H9 (cell line): ENCODE results near the gene BMP5. TPM values are rescaled to one million over a fixed set of nuclear protein-coding genes. Genes with fewer than 3 reads are reported as not detected.

Experiments used
- DNase-seq: peaks from one replicate; pipeline ENCODE4 v3.0.0-alpha.2; 2017
- H2AFZ ChIP-seq: one replicate; pipeline ENCODE4 v1.6.1; 2013; ENCODE audit warnings: mild to moderate bottlenecking, low read length, control low read depth, moderate library complexity
- H2AK5ac ChIP-seq: 2 replicates; pipeline ENCODE4 v1.6.1; 2013; ENCODE audit warnings: low read length, control low read depth, mixed read lengths; ENCODE audit not compliant: insufficient read length
- H2BK120ac ChIP-seq: one replicate; pipeline ENCODE4 v1.6.1; 2013; ENCODE audit warnings: low read depth, mild to moderate bottlenecking, low read length, control low read depth, inconsistent platforms; ENCODE audit not compliant: poor library complexity, severe bottlenecking
- H2BK12ac ChIP-seq: 2 replicates; pipeline ENCODE4 v1.6.1; 2013; ENCODE audit warnings: low read length, control low read depth, mixed read lengths, low read depth; ENCODE audit not compliant: insufficient read length
- H2BK15ac ChIP-seq: 2 replicates; pipeline ENCODE4 v1.6.1; 2013; ENCODE audit warnings: low read depth, low read length, control low read depth
- H2BK20ac ChIP-seq: one replicate; pipeline ENCODE4 v1.6.1; 2013; ENCODE audit warnings: low read depth, mild to moderate bottlenecking, low read length, control low read depth, inconsistent platforms; ENCODE audit not compliant: poor library complexity, severe bottlenecking
- H2BK5ac ChIP-seq: 2 replicates; pipeline ENCODE4 v1.6.1; 2013; ENCODE audit warnings: low read length, control low read depth, mixed read lengths; ENCODE audit not compliant: insufficient read length
- H3K14ac ChIP-seq: 2 replicates; pipeline ENCODE4 v1.6.1; 2013; ENCODE audit warnings: low read length, control low read depth; ENCODE audit not compliant: insufficient read depth
- H3K18ac ChIP-seq: 2 replicates; pipeline ENCODE4 v1.6.1; 2013; ENCODE audit warnings: low read depth, mild to moderate bottlenecking, mixed read lengths, low read length, control low read depth; ENCODE audit not compliant: insufficient read length
- H3K23ac ChIP-seq: 2 replicates; pipeline ENCODE4 v1.6.1; 2013; ENCODE audit warnings: low read length, control low read depth, mixed read lengths, low read depth; ENCODE audit not compliant: insufficient read length
- H3K23me2 ChIP-seq: 2 replicates; pipeline ENCODE4 v1.6.1; 2013; ENCODE audit warnings: low read depth, mild to moderate bottlenecking, mixed read lengths, low read length, control low read depth; ENCODE audit not compliant: insufficient read length, poor library complexity, severe bottlenecking
- H3K27ac ChIP-seq: 2 replicates; pipeline ENCODE4 v1.5.1; 2013; ENCODE audit warnings: low read length, control low read depth, mixed read lengths, low read depth; ENCODE audit not compliant: insufficient read length
- H3K27me3 ChIP-seq: 2 replicates; pipeline ENCODE4 v1.6.1; 2013; ENCODE audit warnings: low read length, control low read depth, inconsistent platforms; ENCODE audit not compliant: insufficient read depth
- H3K4ac ChIP-seq: 2 replicates; pipeline ENCODE4 v1.6.1; 2013; ENCODE audit warnings: low read depth, mild to moderate bottlenecking, control low read depth, inconsistent platforms, low read length, moderate library complexity
- H3K4me1 ChIP-seq: 2 replicates; pipeline ENCODE4 v1.6.1; 2013; ENCODE audit warnings: low read length, control low read depth, inconsistent platforms; ENCODE audit not compliant: insufficient read depth
- H3K4me2 ChIP-seq: 2 replicates; pipeline ENCODE4 v1.6.1; 2013; ENCODE audit warnings: low read length, control low read depth, mixed read lengths; ENCODE audit not compliant: insufficient read length, insufficient read depth
- H3K56ac ChIP-seq: 2 replicates; pipeline ENCODE4 v1.6.1; 2013; ENCODE audit warnings: low read depth, mild to moderate bottlenecking, mixed read lengths, low read length, control low read depth; ENCODE audit not compliant: insufficient read length
- H3K79me1 ChIP-seq: 2 replicates; pipeline ENCODE4 v1.6.1; 2013; ENCODE audit warnings: low read depth, mild to moderate bottlenecking, moderate library complexity, low read length, control low read depth, inconsistent platforms; ENCODE audit not compliant: insufficient read depth, poor library complexity, severe bottlenecking
- H3K79me2 ChIP-seq: 2 replicates; pipeline ENCODE4 v1.6.1; 2013; ENCODE audit warnings: low read length, control low read depth, inconsistent platforms; ENCODE audit not compliant: insufficient read depth
- H3K9ac ChIP-seq: 2 replicates; pipeline ENCODE4 v1.6.1; 2013; ENCODE audit warnings: low read length, control low read depth, mixed read lengths; ENCODE audit not compliant: insufficient read length; ENCODE audit errors: extremely low read depth
- H3K9me3 ChIP-seq: one replicate; pipeline ENCODE4 v1.6.1; 2013; ENCODE audit warnings: low read depth, low read length, inconsistent platforms; ENCODE audit not compliant: control insufficient read depth
- H3T11ph ChIP-seq: one replicate; pipeline ENCODE4 v1.6.1; 2013; ENCODE audit warnings: mild to moderate bottlenecking, low read length, control low read depth, inconsistent platforms
- H4K20me1 ChIP-seq: one replicate; pipeline ENCODE4 v1.6.1; 2013; ENCODE audit not compliant: control insufficient read depth, insufficient read length, insufficient read depth
- H4K5ac ChIP-seq: 2 replicates; pipeline ENCODE4 v1.6.1; 2013; ENCODE audit warnings: low read depth, mild to moderate bottlenecking, mixed read lengths, low read length, control low read depth; ENCODE audit not compliant: insufficient read length
- H4K8ac ChIP-seq: replicated peaks from 2 replicates; pipeline ENCODE4 v1.6.1; 2013; ENCODE audit warnings: low read length, control low read depth, mixed read lengths, low read depth; ENCODE audit not compliant: insufficient read length
- H4K91ac ChIP-seq: 2 replicates; pipeline ENCODE4 v1.6.1; 2013; ENCODE audit warnings: low read depth, mild to moderate bottlenecking, moderate library complexity, mixed read lengths, low read length, control low read depth; ENCODE audit not compliant: insufficient read length
- H3K27ac Mint-ChIP-seq, 3 experiments: 2 replicates in 2 of 3; 3 replicates in 1 of 3; pipeline ENCODE4 v1.8.0; 2020 to 2021; ENCODE audit warnings: mixed read lengths in 3 of 3, mild to moderate bottlenecking in 1 of 3, moderate library complexity in 1 of 3
- H3K27me3 Mint-ChIP-seq: 2 replicates; pipeline ENCODE4 v1.8.0; 2021; ENCODE audit warnings: low read depth, mild to moderate bottlenecking, moderate library complexity, mixed read lengths
- H3K36me3 Mint-ChIP-seq, 3 experiments: 2 replicates in 2 of 3; 3 replicates in 1 of 3; pipeline ENCODE4 v1.8.0; 2020 to 2021; ENCODE audit warnings: low read depth in 3 of 3, mixed read lengths in 3 of 3; ENCODE audit not compliant: insufficient read depth in 1 of 3
- H3K4me1 Mint-ChIP-seq, 2 experiments: 2 replicates each; pipeline ENCODE4 v1.8.0; 2020; ENCODE audit warnings: mixed read lengths in 2 of 2
- H3K4me3 Mint-ChIP-seq, 2 experiments: 2 replicates in 1 of 2; 3 replicates in 1 of 2; pipeline ENCODE4 v1.8.0; 2020 to 2021; ENCODE audit warnings: mild to moderate bottlenecking in 2 of 2, mixed read lengths in 2 of 2, moderate library complexity in 1 of 2
- H3K9me3 Mint-ChIP-seq, 2 experiments: 2 replicates in 1 of 2; 3 replicates in 1 of 2; pipeline ENCODE4 v1.8.0; 2020; ENCODE audit warnings: mild to moderate bottlenecking in 2 of 2, mixed read lengths in 2 of 2, moderate library complexity in 1 of 2
- CTCF ChIP-seq: fragments of 200-600 bp; sonication (generic); conservative IDR thresholded peaks from 3 replicates; pipeline ENCODE4 v1.8.0; 2021; ENCODE audit warnings: antibody characterized with exemption, mild to moderate bottlenecking
- total RNA-seq: library from RNA; stranded (reverse); gene quantifications from 2 replicates; pipeline ENCODE4 v1.2.1, GENCODE V29; 2021

The BMP5 gene
- total RNA-seq, 1 experiment from 2014 or later = not detected

GRCh38 chr6:55922406-55922805 lies 47.0 kb upstream of the BMP5 start:
- Histone ChIP-seq H2BK20ac (no peak overlapping the region), H2BK5ac (no peak overlapping the region), H2AFZ (no peak overlapping the region), H4K5ac (no peak overlapping the region), H2BK120ac (no peak overlapping the region), H4K8ac (no peak overlapping the region), H3K9me3 (no peaks in the 10 kb centered on the region), H3K9ac (no peak overlapping the region), H3K27ac (no peak overlapping the region), H2BK15ac (no peak overlapping the region), H3K56ac (no peak overlapping the region), H3K23me2 (no peaks in the 10 kb centered on the region), H4K20me1 (no peaks in the 10 kb centered on the region), H3K27me3 (no peaks in the 10 kb centered on the region), H3K79me1 (no peaks in the 10 kb centered on the region), H3K4ac (no peak overlapping the region), H2AK5ac (no peak overlapping the region), H3K4me1 (no peaks in the 10 kb centered on the region), H3K23ac (no peak overlapping the region), H2BK12ac (no peak overlapping the region), H3T11ph (no peak overlapping the region), H3K79me2 (no peaks in the 10 kb centered on the region), H3K14ac (no peak overlapping the region), H3K4me2 (no peak overlapping the region), H3K18ac (no peak overlapping the region), H4K91ac (no peak overlapping the region)
- Mint-ChIP-seq H3K4me1 (no peaks in the 10 kb centered on the region), H3K27ac (no peak overlapping the region), H3K4me3 (no peak overlapping the region), H3K27me3 (peaks cover 2% of the 10 kb centered on the region; the same call in 1 of the 2 replicates), H3K9me3 (no peaks in the 10 kb centered on the region), H3K36me3 (no peaks in the 10 kb centered on the region)
- TF ChIP-seq CTCF = no peak
- no peak for DNase-seq
